ENCODE results near the gene PRR7. TPM values are rescaled to one million over a fixed set of nuclear protein-coding genes. Genes with fewer than 3 reads are reported as not detected.

The PRR7 gene
- total RNA-seq, 2 donors from 2014 or later = 3.9 to 5.0 TPM

- Histone ChIP-seq H3K9me3 (no peaks in the 10 kb centered on the region), H3K27ac (peak overlapping the region; percentile 46), H3K9ac (ENCODE audit: low read depth in 2 of 2, low read length in 2 of 2) (peak overlapping the region; percentile 78 to 82), H3K4me3 (peak overlapping the region; percentile 69), H3K36me3 (no peaks in the 10 kb centered on the region), H3K4me1 (peaks cover 29% of the 10 kb centered on the region), H3K27me3 (peaks cover 10% of the 10 kb centered on the region)
- intact Hi-C loops (cut with DNase I) = no loop called here
- no peak for DNase-seq
- TF ChIP-seq CTCF (IDR thresholded peaks at IDR 0.05) = no peak
Measured at GRCh38 chr5:177403102-177403791, 43.4 kb upstream of the PRR7 start.

- no peaks in the 10 kb centered on the region for H3K9me3 ChIP-seq
- peaks cover 10% of the 10 kb centered on the region for H3K27me3 ChIP-seq
- peak; percentile 65 for TF ChIP-seq CTCF (IDR thresholded peaks at IDR 0.05)
- peak overlapping the region; percentile 69 for H3K4me3 ChIP-seq
- intact Hi-C loops (cut with DNase I) = no loop called here
- peak; percentile 85 for DNase-seq
- no peaks in the 10 kb centered on the region for H3K36me3 ChIP-seq
- H3K9ac ChIP-seq (ENCODE audit: low read depth in 2 of 2, low read length in 2 of 2) = peak overlapping the region; percentile 78 to 82
- peaks cover 29% of the 10 kb centered on the region for H3K4me1 ChIP-seq
- peak overlapping the region; percentile 46 for H3K27ac ChIP-seq
Measured at GRCh38 chr5:177403792-177404640, 42.6 kb upstream of the PRR7 start.

GRCh38 chr5:177404641-177405179, 41.9 kb upstream of the PRR7 start:
- peaks cover 10% of the 10 kb centered on the region for H3K27me3 ChIP-seq
- peaks cover 29% of the 10 kb centered on the region for H3K4me1 ChIP-seq
- no peak for TF ChIP-seq CTCF (IDR thresholded peaks at IDR 0.05)
- no peak for DNase-seq
- H3K4me3 ChIP-seq = peak overlapping the region; percentile 69
- peak overlapping the region; percentile 78 to 82 for H3K9ac ChIP-seq (ENCODE audit: low read depth in 2 of 2, low read length in 2 of 2)
- intact Hi-C loops (cut with DNase I) = loop anchor here (5.0 kb wide), 1 partner anchor 93 kb away; the partner anchor contains the start of gene PDLIM7
- peak overlapping the region; percentile 46 for H3K27ac ChIP-seq
- no peaks in the 10 kb centered on the region for H3K9me3 ChIP-seq
- no peaks in the 10 kb centered on the region for H3K36me3 ChIP-seq

- H3K4me3 ChIP-seq = no peak overlapping the region
- H3K9ac ChIP-seq (ENCODE audit: low read depth in 2 of 2, low read length in 2 of 2) = peak overlapping the region; percentile 78 to 82
- no peaks in the 10 kb centered on the region for H3K36me3 ChIP-seq
- intact Hi-C loops (cut with DNase I) = loop anchor here (5.0 kb wide), 1 partner anchor 92 kb away; the partner anchor contains the start of gene PDLIM7
- DNase-seq = no peak
- peaks cover 9% of the 10 kb centered on the region for H3K27me3 ChIP-seq
- H3K9me3 ChIP-seq = no peaks in the 10 kb centered on the region
- TF ChIP-seq CTCF (IDR thresholded peaks at IDR 0.05) = no peak
- peaks cover 26% of the 10 kb centered on the region for H3K4me1 ChIP-seq
- no peak overlapping the region for H3K27ac ChIP-seq
Measured at GRCh38 chr5:177405312-177405711, 41.3 kb upstream of the PRR7 start.

GRCh38 chr5:177405805-177406204, 40.8 kb upstream of the PRR7 start:
- Histone ChIP-seq H3K27ac (no peak overlapping the region), H3K9me3 (no peaks in the 10 kb centered on the region), H3K4me3 (no peak overlapping the region), H3K4me1 (peaks cover 23% of the 10 kb centered on the region), H3K9ac (ENCODE audit: low read depth in 2 of 2, low read length in 2 of 2) (no peak overlapping the region), H3K27me3 (peaks cover 5% of the 10 kb centered on the region), H3K36me3 (no peaks in the 10 kb centered on the region)
- TF ChIP-seq CTCF (IDR thresholded peaks at IDR 0.05) = no peak
- no peak for DNase-seq
- intact Hi-C loops (cut with DNase I) = loop anchor here (5.0 kb wide), 1 partner anchor 91 kb away; the partner anchor contains the start of gene PDLIM7

Measured in colonic mucosa (tissue), 4 donors.